GM18868 (cell line): Measurements from ENCODE around the gene TMEM106A.
A peak's percentile ranks its signal among the peaks of the same experiment; 100 is the strongest.
"Not testable (repeated sequence)": the region's sequence is repeated elsewhere in the genome, so short reads cannot be mapped to it uniquely, and the experiment has no call there.

Experiments
- ATAC-seq: cut with Tn5 transposase; IDR thresholded peaks from one replicate; pipeline ENCODE4 v1.9.1; 2021; ENCODE audit warnings: mild to moderate bottlenecking, moderate library complexity; ENCODE audit not compliant: unreplicated experiment

The TMEM106A gene, protein sequence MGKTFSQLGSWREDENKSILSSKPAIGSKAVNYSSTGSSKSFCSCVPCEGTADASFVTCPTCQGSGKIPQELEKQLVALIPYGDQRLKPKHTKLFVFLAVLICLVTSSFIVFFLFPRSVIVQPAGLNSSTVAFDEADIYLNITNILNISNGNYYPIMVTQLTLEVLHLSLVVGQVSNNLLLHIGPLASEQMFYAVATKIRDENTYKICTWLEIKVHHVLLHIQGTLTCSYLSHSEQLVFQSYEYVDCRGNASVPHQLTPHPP

DNA sequence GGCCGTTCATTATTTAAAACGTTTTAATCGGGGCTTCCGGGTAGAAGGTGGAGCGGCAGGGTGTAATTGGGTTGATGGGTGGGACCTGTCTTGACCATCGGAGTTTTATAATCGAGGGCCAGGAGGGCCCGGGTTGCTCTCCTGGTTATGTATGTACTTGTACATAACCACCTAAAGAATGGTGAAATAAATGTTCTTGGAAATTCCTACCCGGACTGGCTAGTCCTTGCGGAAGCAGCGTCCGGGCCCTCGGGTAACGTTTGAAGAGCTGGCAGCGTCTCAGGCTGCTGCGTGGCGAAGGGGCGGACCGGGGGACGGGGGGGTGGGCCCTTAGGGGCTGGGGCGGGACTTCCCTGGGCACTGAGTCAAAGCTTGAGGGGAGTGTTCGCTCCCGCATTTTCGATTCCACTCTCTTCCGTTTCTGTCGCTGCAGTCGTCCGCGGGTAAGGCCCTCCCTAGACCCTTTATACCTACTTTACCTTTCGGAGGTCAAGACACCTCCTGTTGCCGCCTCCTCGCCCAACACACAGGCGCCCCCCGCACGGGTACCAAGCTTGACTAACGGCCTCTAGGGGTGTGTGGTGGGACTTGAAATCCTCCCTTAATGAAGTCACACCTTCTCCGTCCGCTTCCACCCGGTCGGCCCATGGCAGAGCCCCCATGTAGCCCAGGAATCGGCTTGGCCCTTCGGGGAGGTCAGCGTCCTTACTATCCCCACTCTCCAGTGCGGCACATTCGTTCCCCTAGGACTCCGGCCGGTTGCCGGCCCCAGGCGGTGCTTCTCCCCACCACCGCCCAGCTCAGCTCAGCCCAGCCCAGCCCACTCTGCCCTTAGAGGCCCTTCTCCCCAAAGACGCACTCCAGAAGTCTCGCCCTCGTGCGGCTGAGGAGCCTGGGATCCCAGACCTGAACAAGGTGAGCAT is at the start of gene TMEM106A:
Gene TMEM106A, plus strand, starts transcription at position 396 of the 923 bp plus-strand sequence. CDS start 1,167 bp downstream, outside the sequence.
- peak; percentile 77 for ATAC-seq

DNA sequence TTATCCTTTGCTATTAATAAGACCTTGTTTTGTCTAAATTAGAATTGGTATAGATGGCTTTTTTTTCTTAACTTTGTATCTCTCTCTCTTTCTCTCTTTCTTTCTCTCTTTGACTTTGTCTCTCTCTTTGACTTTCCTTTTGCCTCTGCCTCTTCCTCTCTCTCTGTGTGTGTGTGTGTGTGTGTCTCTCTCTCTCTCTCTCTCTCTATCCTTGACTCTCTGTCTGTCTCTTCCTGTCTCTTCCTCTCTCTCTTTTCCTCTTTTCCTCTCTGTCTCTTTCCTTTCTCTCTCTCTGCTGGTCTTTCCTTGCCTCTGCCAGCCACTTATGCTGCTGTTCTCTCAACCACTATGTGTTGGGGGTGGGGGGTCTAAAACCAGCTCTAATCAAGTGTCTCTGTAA is 45.7 kb upstream of the TMEM106A start:
- not testable (repeated sequence) for ATAC-seq

DNA sequence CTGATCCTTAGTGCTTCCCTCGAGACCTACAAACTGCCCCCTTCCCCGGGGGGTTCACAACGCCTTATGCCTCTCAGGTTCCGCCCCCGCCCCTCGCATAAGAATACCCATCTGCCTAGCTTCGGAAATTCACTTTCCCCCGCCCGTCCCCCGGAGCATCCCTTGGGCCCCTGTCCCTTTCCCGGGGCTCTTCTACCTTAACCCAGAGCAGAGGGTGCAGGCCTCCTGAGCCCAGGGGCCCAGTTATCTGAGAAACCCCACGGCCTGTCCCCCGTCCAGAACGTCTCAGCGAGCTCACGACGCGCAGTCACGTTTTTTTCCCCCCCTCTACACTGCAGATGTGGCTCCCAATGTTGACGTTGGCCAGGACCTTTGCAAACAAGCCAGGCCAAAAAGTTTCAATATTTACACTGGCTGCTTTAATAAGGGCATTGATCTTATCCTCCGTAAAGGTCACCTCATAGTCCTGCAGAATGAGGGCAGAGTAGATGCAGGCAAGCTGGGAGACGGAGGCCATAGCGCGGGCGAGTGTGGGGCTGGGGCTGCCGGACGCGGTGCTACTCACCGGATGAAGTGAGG is 42.0 kb upstream of the TMEM106A start:
- ATAC-seq: peak; percentile 12

DNA sequence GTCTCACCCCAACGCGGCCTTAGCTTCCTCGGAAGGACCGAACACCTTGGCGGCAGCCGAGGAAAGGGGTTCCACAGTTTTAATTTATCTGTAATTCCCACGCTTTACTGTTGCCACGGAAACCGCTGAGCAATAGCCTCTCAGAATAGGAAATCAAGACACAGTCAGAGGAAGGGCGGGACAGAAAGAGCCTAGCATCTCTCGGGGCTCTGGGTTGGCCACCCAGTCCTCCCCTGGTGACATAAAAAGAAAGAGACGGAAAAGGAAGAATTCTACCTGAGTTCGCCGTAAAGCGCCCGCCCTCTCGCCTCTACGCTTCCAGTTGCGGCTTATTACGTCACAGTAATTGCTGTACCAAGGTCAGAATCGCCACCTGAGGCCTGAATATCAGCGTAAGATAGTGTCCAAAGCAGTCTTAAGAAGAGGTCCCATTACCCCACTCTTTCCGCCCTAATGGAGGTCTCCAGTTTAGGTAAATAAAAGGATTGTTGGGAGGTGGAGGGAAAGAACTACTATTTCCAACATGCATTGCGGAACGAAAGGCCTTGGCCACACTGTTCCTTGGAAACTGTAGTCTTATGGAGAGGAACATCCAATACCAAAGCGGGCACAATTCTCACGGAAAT is 41.4 kb upstream of the TMEM106A start:
- peak; percentile 68 for ATAC-seq

DNA sequence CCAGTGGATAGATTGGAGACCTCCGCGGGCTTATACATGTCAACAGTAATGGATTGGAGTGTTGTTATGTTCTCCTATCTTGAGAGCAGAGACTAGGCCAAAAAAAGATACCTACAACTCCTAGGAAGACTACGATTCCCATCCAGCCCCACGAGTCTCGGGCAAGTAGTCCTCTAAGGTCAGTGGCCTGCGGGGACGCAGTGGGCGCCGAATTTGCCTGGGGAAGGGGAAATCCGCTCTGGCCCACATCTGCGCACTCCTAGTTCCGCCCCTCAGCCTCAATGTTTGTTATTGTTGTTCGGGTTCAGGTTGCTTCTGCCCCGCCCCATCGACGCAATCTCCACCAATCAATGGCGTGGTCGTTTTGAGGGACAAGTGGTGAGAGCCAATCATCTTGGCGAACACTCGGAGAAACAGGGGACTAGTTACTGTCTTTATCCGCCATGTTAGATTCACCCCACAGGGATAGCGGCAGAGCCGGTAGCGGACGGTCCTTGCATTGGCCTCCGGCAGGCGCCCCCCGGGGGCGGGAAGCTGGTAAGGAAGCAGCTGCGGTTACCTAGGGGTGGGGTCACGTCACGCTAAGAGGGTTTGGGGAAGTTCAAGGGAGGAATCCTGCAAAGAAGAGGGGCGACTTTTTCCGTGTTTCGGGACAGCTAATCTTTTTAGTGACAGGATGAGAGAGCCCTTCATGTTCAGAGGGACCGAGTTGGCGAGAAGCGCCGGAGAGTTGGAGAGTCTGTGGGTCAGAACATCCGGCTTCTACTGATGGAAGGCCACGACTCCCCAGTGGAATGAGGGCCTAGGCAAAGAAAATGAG is 40.7 kb upstream of the TMEM106A start, which contains the start of gene NBR1:
Gene NBR1, plus strand, starts transcription at position 449 of the 820 bp plus-strand sequence. CDS start 4,586 bp downstream, outside the sequence.
- peak; percentile 80 for ATAC-seq

DNA sequence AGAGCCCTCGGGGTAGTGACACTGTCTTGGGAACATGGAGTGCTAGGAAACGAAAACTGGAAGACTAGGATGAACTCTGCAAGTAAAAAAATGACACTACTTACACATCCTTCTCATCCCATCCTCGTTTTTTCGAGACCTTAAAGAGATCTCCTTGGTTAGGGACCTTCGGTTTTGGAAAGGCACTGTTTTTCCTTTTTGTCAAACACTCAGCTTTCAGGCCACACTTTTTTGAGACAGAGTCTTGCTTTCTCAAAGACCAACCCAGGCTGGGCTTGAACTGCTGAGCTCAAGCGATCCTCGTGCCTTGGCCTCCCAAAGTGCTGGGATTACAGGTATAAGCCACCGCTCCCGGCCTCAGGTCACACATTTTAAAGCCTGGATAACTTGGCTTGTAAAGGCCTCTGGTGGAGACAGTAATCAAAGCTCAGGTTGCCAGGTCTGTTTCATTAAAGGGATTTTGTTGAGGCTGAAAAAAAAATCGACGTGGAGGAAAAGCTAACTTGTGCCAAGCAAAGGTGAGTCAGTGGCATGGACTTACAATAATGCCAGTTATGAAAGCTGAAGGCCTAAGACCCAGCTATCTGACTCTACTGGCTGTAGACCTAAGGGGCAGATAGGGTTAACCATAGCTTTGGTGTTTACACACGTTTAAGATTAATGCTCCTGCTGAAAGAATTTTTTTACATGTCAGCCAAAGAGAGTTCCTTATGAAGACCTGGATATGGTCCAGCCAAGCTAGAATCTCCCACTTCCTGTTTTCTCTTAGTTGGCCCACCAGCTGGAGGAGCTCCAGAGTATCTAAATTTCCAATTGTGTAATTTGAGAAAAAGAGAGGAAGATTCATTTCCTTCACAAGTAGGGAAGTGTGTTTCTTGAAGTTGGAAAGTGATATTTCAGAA is 39.8 kb upstream of the TMEM106A start:
- ATAC-seq: no peak

DNA sequence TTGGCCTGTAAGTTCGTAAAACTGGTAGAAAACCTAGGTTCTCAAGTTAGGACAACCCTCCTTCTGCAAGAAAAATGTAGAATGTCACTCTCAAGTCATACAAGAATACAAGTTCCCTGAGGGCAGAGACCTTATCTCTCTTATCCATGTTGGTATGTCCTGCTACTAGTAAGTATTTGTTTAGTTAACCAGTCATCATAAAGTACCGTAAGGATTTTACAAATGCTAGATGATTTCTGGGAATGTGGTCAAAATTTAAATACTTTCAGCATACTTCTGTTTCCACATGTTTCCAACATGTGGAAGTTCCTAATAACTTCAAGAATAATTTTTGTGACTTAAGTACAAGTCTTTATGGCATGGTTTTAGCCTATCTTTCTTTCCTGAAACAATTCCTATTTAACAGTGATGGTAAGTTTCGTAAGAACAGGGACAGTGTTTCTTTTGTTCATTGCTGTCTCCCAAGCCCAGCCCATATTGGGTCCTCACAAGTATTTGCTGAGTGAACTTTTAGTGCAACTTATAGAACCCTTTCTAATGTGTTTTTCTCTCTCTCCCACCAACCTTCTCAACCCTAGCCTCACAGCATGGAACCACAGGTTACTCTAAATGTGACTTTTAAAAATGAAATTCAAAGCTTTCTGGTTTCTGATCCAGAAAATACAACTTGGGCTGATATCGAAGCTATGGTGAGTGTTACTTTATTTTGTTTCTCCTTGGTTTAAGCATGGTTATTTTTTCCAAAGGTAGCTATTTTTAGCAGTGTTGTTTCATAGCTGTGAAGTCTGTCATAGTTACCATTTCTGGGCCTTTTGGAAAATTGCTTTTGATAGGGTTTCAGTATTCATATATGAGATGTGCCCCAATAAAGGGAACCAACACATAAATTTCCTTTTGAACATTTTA is 36.2 kb upstream of the TMEM106A start:
- no peak for ATAC-seq

DNA sequence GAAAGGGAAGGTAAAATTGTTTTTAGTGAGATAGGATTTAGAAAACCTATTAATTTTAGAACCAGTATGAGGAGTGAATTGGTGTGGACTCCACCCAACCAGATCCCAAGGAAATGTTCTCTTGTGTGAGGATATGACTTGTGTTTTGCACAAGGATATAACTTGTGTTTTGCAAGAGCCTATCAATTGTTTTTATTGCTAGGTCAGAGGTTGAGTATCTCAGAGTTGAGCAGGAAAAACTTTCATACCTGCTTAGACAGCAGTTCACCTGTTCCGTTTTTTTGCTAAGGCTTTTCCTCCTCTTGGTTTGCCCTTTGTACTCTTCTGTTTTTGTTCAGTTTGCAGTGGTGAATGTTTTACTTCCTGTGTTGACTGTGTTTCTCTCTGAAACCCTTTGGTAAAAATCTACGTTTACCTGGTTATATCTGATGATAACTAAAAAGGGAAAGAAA is 35.5 kb upstream of the TMEM106A start:
- ATAC-seq: no peak

DNA sequence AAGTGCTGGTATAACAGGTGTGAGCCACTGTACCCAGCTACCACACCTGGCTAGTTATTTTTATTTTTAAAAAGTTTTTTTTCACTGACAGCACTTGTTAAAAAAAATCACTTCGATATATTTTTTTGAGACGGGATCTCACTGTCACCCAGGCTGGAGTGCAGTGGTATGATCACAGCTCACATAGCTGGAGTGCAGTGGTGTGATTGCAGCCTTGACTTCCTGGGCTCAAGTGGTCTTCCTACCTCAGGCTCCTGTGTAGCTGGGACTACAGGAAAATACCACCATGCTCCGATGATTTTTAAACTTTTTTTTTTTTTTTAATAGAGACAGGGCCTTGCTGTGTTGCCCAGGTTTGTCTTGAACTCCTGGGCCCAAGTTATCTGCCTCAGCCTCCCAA is 27.8 kb upstream of the TMEM106A start:
- no peak for ATAC-seq

DNA sequence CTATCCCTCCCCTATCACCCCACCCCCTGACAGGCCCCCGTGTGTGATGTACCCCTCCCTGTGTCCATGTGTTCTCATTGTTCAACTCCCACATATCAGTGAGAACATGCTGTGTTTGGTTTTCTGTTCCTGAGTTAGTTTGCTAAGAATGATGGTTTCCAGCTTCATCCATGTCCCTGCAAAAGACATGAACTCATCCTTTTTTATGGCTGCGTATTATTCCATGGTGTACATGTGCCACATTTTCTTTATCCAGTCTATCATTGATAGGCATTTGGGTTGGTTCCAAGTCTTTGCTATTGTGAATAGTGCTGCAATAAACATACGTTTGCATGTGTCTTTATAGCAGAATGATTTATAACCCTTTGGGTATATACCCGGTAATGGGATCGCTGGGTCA is 25.0 kb upstream of the TMEM106A start:
- ATAC-seq: not testable (repeated sequence)

DNA sequence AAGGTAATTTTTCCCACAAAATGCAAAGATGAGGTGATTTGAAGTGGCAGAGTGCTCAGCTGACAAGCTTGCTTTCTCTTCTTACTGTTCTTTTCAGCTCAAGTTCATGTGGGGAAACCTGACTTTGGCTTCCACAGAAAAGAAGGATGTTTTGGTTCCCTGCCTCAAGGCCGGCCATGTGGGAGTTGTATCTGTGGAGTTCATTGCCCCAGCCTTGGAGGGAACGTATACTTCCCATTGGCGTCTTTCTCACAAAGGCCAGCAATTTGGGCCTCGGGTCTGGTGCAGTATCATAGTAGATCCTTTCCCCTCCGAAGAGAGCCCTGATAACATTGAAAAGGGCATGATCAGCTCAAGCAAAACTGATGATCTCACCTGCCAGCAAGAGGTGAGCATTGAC is 18.4 kb upstream of the TMEM106A start:
- no peak for ATAC-seq

DNA sequence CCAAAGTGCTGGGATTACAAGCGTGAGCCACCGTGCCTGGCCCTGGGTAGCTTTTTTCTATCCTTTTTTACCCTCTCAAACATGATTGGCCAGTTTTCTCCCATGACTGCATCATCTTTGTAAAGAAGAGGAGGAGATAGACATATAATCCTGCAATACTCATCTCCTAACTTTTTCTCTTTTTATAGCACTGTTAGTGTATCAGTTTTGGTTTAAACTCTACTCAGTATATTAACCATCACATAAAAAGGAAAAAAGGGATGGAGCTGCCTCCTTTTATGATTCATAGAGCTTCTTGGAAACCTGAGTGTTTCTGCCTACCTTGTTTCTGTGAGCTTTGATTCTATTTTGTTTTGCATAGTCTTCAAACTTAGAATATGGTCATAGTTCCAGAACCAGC is 12.0 kb upstream of the TMEM106A start:
- no peak for ATAC-seq

DNA sequence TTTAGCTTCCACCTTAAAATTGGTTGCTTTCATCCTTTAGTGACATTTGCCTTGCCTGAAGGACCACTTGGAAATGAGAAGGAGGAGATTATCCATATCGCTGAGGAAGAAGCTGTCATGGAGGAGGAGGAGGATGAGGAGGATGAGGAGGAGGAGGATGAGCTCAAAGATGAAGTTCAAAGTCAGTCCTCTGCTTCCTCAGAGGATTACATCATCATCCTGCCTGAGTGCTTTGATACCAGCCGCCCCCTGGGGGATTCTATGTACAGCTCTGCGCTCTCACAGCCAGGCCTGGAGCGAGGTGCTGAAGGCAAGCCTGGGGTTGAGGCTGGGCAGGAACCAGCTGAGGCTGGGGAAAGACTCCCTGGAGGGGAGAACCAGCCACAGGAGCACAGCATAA is 11.5 kb upstream of the TMEM106A start:
- no peak for ATAC-seq

DNA sequence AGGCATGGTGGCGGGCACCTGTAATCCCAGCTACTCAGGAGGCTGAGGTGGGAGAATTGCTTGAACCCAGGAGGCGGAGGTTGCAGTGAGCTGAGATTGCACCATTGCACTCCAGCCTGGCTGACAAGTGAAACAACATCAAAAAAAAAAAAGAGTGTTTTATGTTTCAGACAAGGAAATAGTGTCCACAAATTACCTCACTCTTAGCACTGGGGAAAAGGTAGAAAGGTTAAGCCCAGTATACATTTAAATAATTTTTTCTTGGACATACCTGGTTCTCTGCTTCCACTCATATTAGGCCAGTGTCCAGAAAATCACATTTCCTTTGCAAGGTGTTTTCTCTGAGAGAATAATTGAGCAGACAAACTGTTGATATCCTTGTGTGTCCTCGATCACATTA is 8.7 kb upstream of the TMEM106A start:
- ATAC-seq: not testable (repeated sequence)

DNA sequence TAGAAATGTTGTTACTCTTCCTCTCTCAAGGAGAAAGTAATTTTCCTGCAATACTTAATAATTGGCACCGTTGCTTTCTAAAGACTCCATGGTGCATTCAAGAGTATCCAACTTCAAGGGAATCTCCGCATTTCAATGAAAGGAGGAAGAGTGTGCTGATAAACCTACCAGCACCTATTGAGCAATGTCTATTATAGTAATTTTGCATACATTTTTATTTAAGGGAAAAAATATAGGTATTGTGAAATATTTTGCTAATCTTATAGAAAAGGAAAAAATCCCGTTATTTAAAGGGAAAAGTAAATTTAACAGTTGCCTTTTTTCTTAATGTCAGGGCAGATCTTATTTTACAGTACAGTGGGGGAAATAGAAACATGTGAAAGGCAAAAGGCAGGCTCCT is 1.1 kb upstream of the TMEM106A start:
- ATAC-seq: no peak

DNA sequence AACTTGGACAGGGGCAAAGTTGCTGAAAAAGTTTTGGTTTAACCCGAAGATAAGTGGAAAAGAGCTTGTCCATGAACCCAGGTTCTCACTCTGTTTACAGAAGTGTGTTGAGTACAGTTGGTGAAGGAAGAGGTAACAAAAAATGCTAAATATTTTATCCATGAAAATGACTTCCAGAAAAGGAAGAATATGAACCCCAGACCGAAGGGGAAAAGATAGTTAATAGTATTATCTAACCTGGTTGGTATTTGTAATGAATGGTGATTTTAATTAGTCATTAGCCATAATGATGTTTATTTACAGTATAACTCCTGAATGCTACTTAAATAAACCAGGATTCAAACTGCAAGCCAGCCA is 574 bp upstream of the TMEM106A start:
- ATAC-seq: no peak

DNA sequence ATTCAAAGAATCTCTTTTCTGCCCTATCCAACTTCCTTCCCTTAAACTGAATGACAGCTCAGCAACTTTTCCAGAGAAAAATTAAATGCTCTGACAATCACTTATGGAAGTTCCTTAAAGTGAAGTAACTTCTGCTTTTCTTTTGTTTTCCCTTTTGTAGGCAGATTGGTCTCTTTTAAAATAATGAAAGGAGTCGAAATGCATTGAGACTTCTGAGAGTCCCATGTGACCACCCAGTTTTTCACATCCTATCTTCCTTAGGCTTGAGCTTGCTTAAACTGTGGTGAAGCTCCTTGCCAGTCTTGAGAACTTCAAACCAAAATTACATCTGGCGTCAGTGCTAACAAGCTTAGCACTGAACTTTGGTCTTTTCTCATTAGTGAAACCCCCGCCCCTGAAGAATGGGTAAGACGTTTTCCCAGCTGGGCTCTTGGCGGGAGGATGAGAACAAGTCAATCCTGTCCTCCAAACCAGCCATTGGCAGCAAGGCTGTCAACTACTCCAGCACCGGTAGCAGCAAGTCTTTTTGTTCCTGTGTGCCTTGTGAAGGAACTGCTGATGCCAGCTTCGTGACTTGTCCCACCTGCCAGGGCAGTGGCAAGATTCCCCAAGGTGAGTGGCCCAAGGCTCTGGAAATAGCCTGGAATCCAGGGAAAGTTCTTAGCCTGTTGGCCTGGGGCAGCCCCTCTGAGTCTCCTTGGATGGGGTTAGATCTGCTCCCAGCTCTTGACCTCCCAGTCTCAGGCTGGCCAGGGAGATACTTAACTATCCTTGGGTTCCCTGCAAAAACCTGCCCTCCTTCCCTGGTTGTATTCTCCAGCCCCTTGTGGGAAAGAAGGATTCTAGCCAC is 1.2 kb downstream of the TMEM106A start:
- ATAC-seq: no peak
